MM.1S (cell line): ENCODE results near the gene TADA2A.

Experiments
- DNase-seq: peaks from one replicate; pipeline ENCODE4 v3.0.0-alpha.2; 2015
- H2AFZ ChIP-seq: fragments of 300-600 bp; sonication (generic); 2 replicates; pipeline ENCODE4 v1.6.0; 2016; ENCODE audit warnings: antibody characterized with exemption, low read length
- H3F3A ChIP-seq: fragments of 300-600 bp; sonication (generic); 2 replicates; pipeline ENCODE4 v1.6.1; 2016; ENCODE audit warnings: mild to moderate bottlenecking, antibody characterized with exemption, low read length, moderate library complexity, mixed read lengths; ENCODE audit not compliant: insufficient read depth
- H3K27ac ChIP-seq: fragments of 300-600 bp; sonication (generic); 2 replicates; pipeline ENCODE4 v1.5.1; 2016; ENCODE audit warnings: mild to moderate bottlenecking, low read length
- H3K27me3 ChIP-seq: fragments of 300-600 bp; sonication (generic); replicated peaks from 2 replicates; pipeline ENCODE4 v1.6.0; 2016; ENCODE audit warnings: low read length; ENCODE audit not compliant: insufficient read depth
- H3K36me3 ChIP-seq: fragments of 300-600 bp; sonication (generic); replicated peaks from 2 replicates; pipeline ENCODE4 v1.6.1; 2016; ENCODE audit warnings: mild to moderate bottlenecking, low read length, mixed read lengths; ENCODE audit not compliant: insufficient read depth
- H3K4me1 ChIP-seq: fragments of 300-600 bp; sonication (generic); 2 replicates; pipeline ENCODE4 v1.6.1; 2016; ENCODE audit warnings: low read length, mixed read lengths
- H3K4me2 ChIP-seq: fragments of 300-600 bp; sonication (generic); 2 replicates; pipeline ENCODE4 v1.6.0; 2016; ENCODE audit warnings: low read depth, low read length
- H3K4me3 ChIP-seq: fragments of 300-600 bp; sonication (generic); 2 replicates; pipeline ENCODE4 v1.5.1; 2016; ENCODE audit warnings: low read length, mixed read lengths
- H3K79me2 ChIP-seq: fragments of 300-600 bp; sonication (generic); 2 replicates; pipeline ENCODE4 v1.6.1; 2016; ENCODE audit warnings: mixed run types, low read length, mixed read lengths
- H3K9ac ChIP-seq: fragments of 300-600 bp; sonication (generic); 2 replicates; pipeline ENCODE4 v1.6.1; 2016; ENCODE audit warnings: low read length, mixed read lengths
- H3K9me2 ChIP-seq: fragments of 300-600 bp; sonication (generic); replicated peaks from 2 replicates; pipeline ENCODE4 v1.6.1; 2016; ENCODE audit warnings: mild to moderate bottlenecking, low read length, mixed read lengths; ENCODE audit not compliant: insufficient read depth
- H3K9me3 ChIP-seq: fragments of 300-600 bp; sonication (generic); replicated peaks from 2 replicates; pipeline ENCODE4 v1.6.1; 2016; ENCODE audit warnings: mild to moderate bottlenecking, low read length, mixed read lengths; ENCODE audit not compliant: insufficient read depth
- H4K20me1 ChIP-seq: fragments of 300-600 bp; sonication (generic); 2 replicates; pipeline ENCODE4 v1.6.1; 2016; ENCODE audit warnings: mild to moderate bottlenecking, low read length, moderate library complexity, mixed read lengths; ENCODE audit not compliant: insufficient read depth
- EZH2 ChIP-seq: fragments of 300-600 bp; sonication (generic); optimal IDR thresholded peaks from 2 replicates; pipeline ENCODE3; 2017; ENCODE audit warnings: low read depth, mild to moderate bottlenecking, antibody characterized with exemption, low read length, mixed read lengths
- EZH2phosphoT487 ChIP-seq: fragments of 300-600 bp; sonication (generic); IDR thresholded peaks from 2 replicates; pipeline ENCODE4 v1.6.1; 2018; ENCODE audit warnings: antibody characterized with exemption, low read length
- TF ChIP-seq, protein P1 (sequence below): fragments of 300-600 bp; sonication (generic); IDR thresholded peaks from 2 replicates; pipeline ENCODE4 v1.5.1; 2016; ENCODE audit warnings: antibody characterized with exemption, low read length, mixed read lengths

The TADA2A gene

DNA sequence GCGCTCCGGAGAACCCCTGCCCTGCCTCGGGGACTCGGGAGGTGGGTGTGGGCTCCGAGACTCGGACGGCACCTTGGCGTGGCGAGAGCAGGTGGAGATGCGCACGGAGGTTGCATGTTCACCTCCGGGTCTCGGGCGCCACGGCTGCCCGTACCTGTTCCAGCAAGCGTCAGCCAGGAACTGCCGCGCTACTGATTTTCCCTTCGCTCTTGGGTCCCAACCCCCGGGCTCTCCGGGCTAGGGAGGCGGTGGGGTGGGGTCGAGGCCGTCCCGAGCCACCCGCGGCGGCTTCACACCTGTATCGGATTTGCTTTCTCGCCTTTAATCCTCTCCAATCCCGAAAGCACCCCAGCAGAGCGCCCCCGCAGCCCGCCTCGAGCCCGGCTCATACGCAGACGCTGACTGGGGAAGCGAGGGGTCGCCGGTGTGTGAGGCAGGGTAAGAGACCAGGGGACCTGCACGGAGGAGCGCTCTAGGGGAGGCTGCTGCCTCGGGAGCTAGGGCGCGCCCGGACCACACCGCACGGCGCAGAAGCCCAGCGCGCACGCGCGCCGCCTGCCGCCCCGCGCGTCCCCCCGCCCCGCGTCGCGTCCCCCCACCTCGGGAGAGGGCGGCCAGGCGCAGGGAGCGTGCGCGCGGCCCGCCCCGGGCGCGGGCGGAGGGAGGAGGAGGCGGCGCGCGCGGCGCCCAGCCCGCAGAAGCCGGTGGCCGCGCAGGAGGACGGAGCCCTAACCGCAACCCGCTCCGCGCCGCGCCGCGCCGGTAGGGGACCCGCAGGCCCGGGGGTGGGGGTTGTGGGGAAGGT lies 82.7 kb downstream of the TADA2A start, which contains the start of gene DUSP14:
TSS of gene DUSP14 (plus strand) at position 695 of the 805 bp plus-strand sequence. CDS start 22,382 bp downstream, outside the sequence.
- TF ChIP-seq, protein P1, sequence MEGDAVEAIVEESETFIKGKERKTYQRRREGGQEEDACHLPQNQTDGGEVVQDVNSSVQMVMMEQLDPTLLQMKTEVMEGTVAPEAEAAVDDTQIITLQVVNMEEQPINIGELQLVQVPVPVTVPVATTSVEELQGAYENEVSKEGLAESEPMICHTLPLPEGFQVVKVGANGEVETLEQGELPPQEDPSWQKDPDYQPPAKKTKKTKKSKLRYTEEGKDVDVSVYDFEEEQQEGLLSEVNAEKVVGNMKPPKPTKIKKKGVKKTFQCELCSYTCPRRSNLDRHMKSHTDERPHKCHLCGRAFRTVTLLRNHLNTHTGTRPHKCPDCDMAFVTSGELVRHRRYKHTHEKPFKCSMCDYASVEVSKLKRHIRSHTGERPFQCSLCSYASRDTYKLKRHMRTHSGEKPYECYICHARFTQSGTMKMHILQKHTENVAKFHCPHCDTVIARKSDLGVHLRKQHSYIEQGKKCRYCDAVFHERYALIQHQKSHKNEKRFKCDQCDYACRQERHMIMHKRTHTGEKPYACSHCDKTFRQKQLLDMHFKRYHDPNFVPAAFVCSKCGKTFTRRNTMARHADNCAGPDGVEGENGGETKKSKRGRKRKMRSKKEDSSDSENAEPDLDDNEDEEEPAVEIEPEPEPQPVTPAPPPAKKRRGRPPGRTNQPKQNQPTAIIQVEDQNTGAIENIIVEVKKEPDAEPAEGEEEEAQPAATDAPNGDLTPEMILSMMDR: no peak
- TF ChIP-seq EZH2 (no peak), EZH2phosphoT487 (no peak)
- Histone ChIP-seq H3K79me2 (peaks cover 41% of the 10 kb centered on the region), H3K27me3 (no peaks in the 10 kb centered on the region), H3K4me1 (peaks cover 11% of the 10 kb centered on the region), H3K9ac (peak within 1 kb of the TSS; percentile 82), H3K4me2 (peak within 1 kb of the TSS; percentile 83), H3K9me2 (no peaks in the 10 kb centered on the region), H3K9me3 (no peaks in the 10 kb centered on the region), H3K36me3 (no peaks in the 10 kb centered on the region), H3K27ac (peak within 1 kb of the TSS; percentile 82), H2AFZ (peak within 1 kb of the TSS; percentile 82), H3K4me3 (peak within 1 kb of the TSS; percentile 80), H3F3A (peaks cover 11% of the 10 kb centered on the region), H4K20me1 (no peaks in the 10 kb centered on the region)
- DNase-seq: peak; percentile 90

DNA sequence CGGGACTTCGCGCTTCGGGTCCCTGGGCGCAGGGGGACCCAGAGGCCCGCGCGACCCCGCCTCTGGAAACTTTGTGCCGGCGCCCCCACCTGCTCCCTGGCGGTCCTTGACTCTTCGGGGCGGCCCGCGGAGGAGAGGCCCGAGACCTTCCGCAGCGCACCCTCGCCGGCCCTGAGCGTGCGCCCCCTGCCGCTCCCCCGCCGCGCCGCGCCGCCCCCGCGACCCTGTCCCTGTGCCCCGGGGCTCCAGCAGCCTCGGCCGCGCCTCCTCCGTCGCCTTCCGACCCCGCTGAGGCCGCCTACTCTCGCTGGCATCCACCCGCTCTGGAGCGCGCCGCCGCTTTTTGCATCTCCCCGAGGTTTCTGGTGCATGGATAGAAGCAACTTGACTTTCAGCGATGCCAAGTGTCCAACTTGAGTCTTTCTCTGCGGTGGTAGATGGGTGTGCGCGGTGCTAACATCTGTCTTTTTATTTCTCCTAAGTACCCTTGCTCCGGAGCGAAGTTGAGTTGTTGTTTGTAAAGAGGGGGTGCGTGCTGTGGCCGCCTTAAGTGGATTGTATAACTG lies 83.4 kb downstream of the TADA2A start:
- Histone ChIP-seq H3F3A (peaks cover 11% of the 10 kb centered on the region), H3K27ac (peak overlapping the region; percentile 38; the same call in 1 of the 2 replicates), H4K20me1 (no peaks in the 10 kb centered on the region), H2AFZ (peak overlapping the region; percentile 52; the same call in 1 of the 2 replicates), H3K9ac (peak overlapping the region; percentile 40; the same call in 1 of the 2 replicates), H3K4me1 (peaks cover 11% of the 10 kb centered on the region), H3K9me2 (no peaks in the 10 kb centered on the region), H3K27me3 (no peaks in the 10 kb centered on the region), H3K79me2 (peaks cover 49% of the 10 kb centered on the region), H3K4me2 (peak overlapping the region; percentile 77), H3K9me3 (no peaks in the 10 kb centered on the region), H3K36me3 (no peaks in the 10 kb centered on the region), H3K4me3 (peak overlapping the region; percentile 76)
- DNase-seq: peak; percentile 61
- TF ChIP-seq EZH2 (no peak), EZH2phosphoT487 (no peak)
- TF ChIP-seq, protein P1: peak; percentile 14; the same call in 1 of the 2 replicates

DNA sequence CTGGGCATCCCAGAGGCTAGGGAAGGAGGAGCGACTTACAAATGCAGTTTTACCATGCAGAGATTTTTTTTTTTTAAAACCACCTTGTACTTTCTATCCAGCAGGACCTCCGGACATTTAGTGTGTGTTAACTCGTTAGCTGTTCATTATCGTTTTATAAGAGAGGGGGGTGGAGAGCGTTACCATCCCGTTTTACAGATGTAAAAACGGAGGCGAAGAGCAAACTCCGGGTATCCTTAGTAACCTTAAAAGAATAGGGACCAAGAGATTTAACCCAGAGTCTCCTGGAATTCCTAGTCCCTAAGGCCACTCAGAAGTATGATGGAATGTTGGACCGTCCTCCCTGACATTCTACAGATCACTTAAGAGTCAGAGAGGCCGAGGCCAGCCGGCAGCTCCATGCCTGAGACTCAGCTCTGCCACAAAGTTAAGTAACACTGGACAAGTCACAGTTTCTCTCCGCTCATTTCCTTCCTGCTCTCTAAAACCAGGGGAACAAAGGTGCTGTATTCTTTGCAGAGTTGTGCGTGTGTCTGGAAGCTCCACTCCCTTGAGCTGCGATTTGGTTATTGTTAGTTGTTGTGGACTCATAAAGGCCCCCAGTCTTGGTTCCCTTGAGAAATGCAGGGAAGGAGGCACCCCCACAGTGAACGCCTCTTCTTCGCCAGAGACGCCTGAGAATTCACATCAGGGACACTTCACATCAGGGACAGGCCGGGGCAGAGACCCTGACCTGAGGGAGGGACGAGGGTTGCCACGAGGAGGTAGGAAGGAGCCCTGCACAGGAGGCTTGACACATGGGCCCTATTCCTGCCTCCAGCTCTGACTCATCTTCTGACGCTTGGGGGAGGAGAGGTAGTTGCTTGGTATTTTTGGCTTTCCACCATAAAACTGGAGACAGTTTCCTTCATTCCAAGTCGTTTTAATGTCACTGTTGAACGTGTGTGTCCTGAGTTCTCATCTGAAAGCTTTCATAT lies 84.2 kb downstream of the TADA2A start:
- Histone ChIP-seq H3K4me2 (peak overlapping the region; percentile 77), H3K27ac (peak overlapping the region; percentile 38; the same call in 1 of the 2 replicates), H3K36me3 (no peaks in the 10 kb centered on the region), H3K9me3 (no peaks in the 10 kb centered on the region), H3K4me3 (peak overlapping the region; percentile 76), H2AFZ (peak overlapping the region; percentile 52; the same call in 1 of the 2 replicates), H3K27me3 (no peaks in the 10 kb centered on the region), H3K4me1 (peaks cover 11% of the 10 kb centered on the region), H3F3A (peaks cover 11% of the 10 kb centered on the region), H3K9me2 (no peaks in the 10 kb centered on the region), H4K20me1 (no peaks in the 10 kb centered on the region), H3K79me2 (peaks cover 56% of the 10 kb centered on the region), H3K9ac (peak overlapping the region; percentile 40; the same call in 1 of the 2 replicates)
- DNase-seq: peak; percentile 17
- no peak for TF ChIP-seq EZH2phosphoT487
- no peak for TF ChIP-seq EZH2
- TF ChIP-seq, protein P1: no peak
